H1 (cell line): ENCODE results near the gene DNAL1. TPM values are rescaled to one million over a fixed set of nuclear protein-coding genes. Genes with fewer than 3 reads are reported as not detected.

Source experiments
- BACH1 ChIP-seq: IDR thresholded peaks from 2 replicates; pipeline ENCODE4 v1.6.1; 2012; ENCODE audit warnings: low read length, improper control_type of control experiment
- CBX5 ChIP-seq: fragments of 300-800, 300-1000 bp; sonication (generic); IDR thresholded peaks from 2 replicates; pipeline ENCODE4 v1.7.1; 2016; ENCODE audit warnings: antibody characterized with exemption, low read length, low read depth
- CEBPB ChIP-seq: IDR thresholded peaks from 2 replicates; pipeline ENCODE4 v1.6.1; 2012; ENCODE audit warnings: low read depth, low read length
- EGR1 ChIP-seq: IDR thresholded peaks from 2 replicates; pipeline ENCODE4 v1.6.1; 2011; ENCODE audit warnings: low read depth, low read length, borderline replicate concordance
- PHF8 ChIP-seq: fragments of 200-600 bp; sonication (generic); conservative IDR thresholded peaks from 2 replicates; pipeline ENCODE4 v1.7.1; 2012; ENCODE audit warnings: low read depth, mild to moderate bottlenecking, inconsistent platforms, low read length, moderate library complexity
- SIN3A ChIP-seq, 2 experiments: IDR thresholded peaks in 1 of 2; conservative IDR thresholded peaks in 1 of 2; 2 replicates each; pipeline ENCODE4 v1.6.1; 2011 to 2012; ENCODE audit warnings: low read length in 2 of 2, improper control_type of control experiment in 1 of 2, low read depth in 1 of 2, mild to moderate bottlenecking in 1 of 2
- SP2 ChIP-seq: IDR thresholded peaks from 2 replicates; pipeline ENCODE4 v1.6.1; 2012; ENCODE audit warnings: mild to moderate bottlenecking, low read length, inconsistent platforms
- SRF ChIP-seq: IDR thresholded peaks from 2 replicates; pipeline ENCODE4 v1.6.1; 2011; ENCODE audit warnings: mild to moderate bottlenecking, low read depth, low read length, moderate library complexity
- polyA plus RNA-seq, 7 experiments: library from polyadenylated mRNA; depleted of rRNA in 3 of 7; stranded (reverse) in 5 of 7; unstranded in 2 of 7; fragments of >200 nt in 5 of 7; fragments of 200-250 nt in 2 of 7; gene quantifications; 1 replicate in 5 of 7; 2 replicates in 1 of 7; 4 replicates in 1 of 7; pipeline versions ENCODE4 v1.2.1 to v1.2.3, GENCODE V29; 2011 to 2013; ENCODE audit warnings: missing spikeins in 2 of 7, mixed read lengths in 2 of 7
- total RNA-seq: library from RNA; stranded (reverse); fragmentation: NEBNext Ultra II Directional; extraction: Animal tissue kit (Norgen Biotek cat#: 25700); gene quantifications from 2 replicates; pipeline ENCODE4 v1.2.1, GENCODE V29; 2021

DNAL1 gene
- total and polyA plus RNA-seq, 2 of the 8 experiments (the other 6 are each of a cell fraction or from before 2014, with no cell fraction given), result 2.8 to 16.8 TPM

DNA sequence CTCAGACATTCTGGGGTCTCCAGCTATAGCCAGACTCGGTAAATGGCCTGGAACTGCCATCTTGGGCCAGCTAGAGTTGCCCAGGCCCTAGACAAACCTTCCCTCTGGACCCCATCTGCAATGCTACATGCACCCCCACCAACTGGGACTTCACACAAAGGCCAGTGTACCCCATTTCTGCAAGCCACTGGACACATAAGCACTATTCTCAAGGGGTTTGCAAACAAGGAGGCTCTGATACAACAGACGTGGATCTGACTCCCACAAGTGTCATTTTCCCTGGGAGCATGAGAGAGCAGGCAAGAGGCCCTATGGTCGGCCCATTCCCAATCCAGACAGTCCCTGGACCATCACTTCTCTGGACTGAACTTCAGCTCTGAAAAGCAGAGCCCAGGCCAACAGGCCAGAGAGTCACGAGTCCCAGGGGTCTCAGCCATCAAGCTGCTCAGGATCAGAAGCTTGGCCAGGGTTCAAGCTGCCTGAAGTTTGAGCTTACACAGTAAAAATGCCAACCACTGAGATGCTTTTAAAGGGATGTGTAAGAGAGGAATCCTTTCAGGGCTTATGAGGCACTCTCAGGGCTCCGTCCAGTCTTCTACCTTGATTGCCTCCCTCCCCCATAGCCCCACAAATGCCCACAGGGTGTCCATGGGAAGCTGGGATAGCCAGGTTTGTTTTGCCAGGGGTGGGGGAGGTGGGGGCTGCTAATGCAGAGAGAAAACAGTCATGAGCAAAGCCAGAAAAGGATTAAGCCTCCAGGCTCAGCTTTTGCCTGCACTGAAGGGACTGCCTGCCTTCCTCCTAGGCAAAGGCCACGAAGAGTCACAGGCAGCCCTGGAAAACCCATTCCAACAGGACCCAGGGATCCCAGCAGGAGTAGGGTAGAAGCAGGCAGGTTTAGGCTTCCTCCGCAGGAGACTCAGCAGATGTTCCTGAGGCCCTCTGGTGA lies 101.1 kb downstream of the DNAL1 start (continued):
- no peak for TF ChIP-seq CBX5
- no peak for TF ChIP-seq PHF8
- no peak for TF ChIP-seq SIN3A (conservative IDR thresholded peaks at IDR 0.05 in 1 of 2, IDR thresholded peaks at IDR 0.05 in 1 of 2; ENCODE audit: low read depth in 1 of 2, low read length in 2 of 2)
- no peak for TF ChIP-seq SRF
- no peak for TF ChIP-seq BACH1
- TF ChIP-seq EGR1, result no peak
- TF ChIP-seq SP2, result no peak
- TF ChIP-seq CEBPB, result no peak
